Skeletal muscle tissue (tissue), 4 donors: ENCODE results near the gene ENTPD7. TPM values are rescaled to one million over a fixed set of nuclear protein-coding genes. Genes with fewer than 3 reads are reported as not detected.

Experiments
- H3K27ac ChIP-seq: one replicate; pipeline ENCODE4 v1.7.0; 2013; ENCODE audit warnings: mild to moderate bottlenecking, low read depth, low read length, inconsistent platforms
- H3K27me3 ChIP-seq, 3 donors: one replicate each; pipeline ENCODE4 v1.7.0; 2013; ENCODE audit warnings: low read length in 3 of 3; ENCODE audit not compliant: control insufficient read depth in 3 of 3, insufficient read depth in 3 of 3
- H3K36me3 ChIP-seq, 3 donors: one replicate each; pipeline ENCODE4 v1.7.0; 2013; ENCODE audit warnings: low read length in 3 of 3; ENCODE audit not compliant: control insufficient read depth in 3 of 3, insufficient read depth in 3 of 3
- H3K4me1 ChIP-seq, 3 donors: one replicate each; pipeline ENCODE4 v1.7.0; 2013; ENCODE audit warnings: low read length in 3 of 3, mild to moderate bottlenecking in 3 of 3; ENCODE audit not compliant: control insufficient read depth in 3 of 3, insufficient read depth in 3 of 3
- H3K4me3 ChIP-seq, 3 donors: one replicate each; pipeline ENCODE4 v1.7.0; 2013; ENCODE audit warnings: low read length in 3 of 3
- H3K9ac ChIP-seq, 3 donors: one replicate each; pipeline ENCODE4 v1.7.0; 2013; ENCODE audit warnings: low read length in 3 of 3, mild to moderate bottlenecking in 3 of 3, moderate library complexity in 2 of 3, low read depth in 1 of 3
- H3K9me3 ChIP-seq, 3 donors: one replicate each; pipeline ENCODE4 v1.7.0; 2013; ENCODE audit warnings: low read length in 3 of 3; ENCODE audit not compliant: control insufficient read depth in 3 of 3
- total RNA-seq: library from RNA; depleted of rRNA; stranded (reverse); fragments of >200 nt; gene quantifications from one replicate; pipeline ENCODE4 v1.2.3, GENCODE V29; 2014
- donor health status: Osteomylitis.

Gene ENTPD7
- total RNA-seq, 1 donor from 2014 or later = 4.7 TPM

DNA sequence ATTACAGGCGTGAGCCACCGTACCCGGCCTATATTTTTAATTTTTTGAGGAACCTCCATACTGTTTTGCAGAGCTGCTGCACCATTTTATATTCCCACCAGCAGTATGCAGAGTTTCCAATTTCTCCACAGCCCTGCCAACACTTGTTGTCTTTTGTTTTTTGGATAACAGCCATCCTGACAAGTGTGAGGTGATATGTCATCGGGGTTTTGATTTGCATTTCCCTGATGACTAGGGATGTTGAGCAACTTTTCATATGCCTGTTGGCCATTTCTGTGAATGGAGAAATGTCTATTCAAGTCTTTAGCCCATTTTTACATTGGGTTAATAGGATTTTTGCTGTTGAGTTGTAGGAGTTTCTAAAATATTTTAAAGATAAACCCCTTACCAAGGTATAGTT lies 22.2 kb downstream of the ENTPD7 start:
- H3K27ac ChIP-seq = peak overlapping the region; percentile 32
- no peak overlapping the region for H3K9ac ChIP-seq
- H3K4me1 ChIP-seq = no peaks in the 10 kb centered on the region
- no peaks in the 10 kb centered on the region for H3K9me3 ChIP-seq
- H3K27me3 ChIP-seq = no peaks in the 10 kb centered on the region
- no peak overlapping the region for H3K4me3 ChIP-seq
- H3K36me3 ChIP-seq = peaks cover 2 to 10% (median 3%) of the 10 kb centered on the region in 3 donors

DNA sequence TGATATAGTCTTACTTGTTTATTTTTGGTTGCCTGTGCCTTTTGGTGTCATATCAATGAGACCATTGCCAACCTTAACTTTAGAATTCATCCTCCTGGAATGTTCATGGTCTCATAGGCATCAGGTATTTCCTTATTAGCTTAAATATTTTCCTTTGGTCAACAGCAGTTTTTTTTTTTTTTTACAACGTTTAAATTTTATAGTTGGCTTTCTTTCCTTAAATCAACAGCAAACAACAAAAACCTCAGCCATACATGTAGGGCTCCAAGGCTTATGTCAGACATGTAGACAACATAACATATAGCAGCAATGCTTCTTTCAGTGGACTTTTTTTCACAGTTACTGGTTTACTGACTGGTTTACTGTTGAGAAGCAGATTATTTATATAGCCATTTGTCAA lies 22.7 kb downstream of the ENTPD7 start:
- H3K27me3 ChIP-seq = no peaks in the 10 kb centered on the region
- peaks cover 2 to 10% (median 3%) of the 10 kb centered on the region in 3 donors for H3K36me3 ChIP-seq
- H3K4me3 ChIP-seq = no peak overlapping the region
- H3K27ac ChIP-seq = peak overlapping the region; percentile 32
- H3K4me1 ChIP-seq = no peaks in the 10 kb centered on the region
- no peaks in the 10 kb centered on the region for H3K9me3 ChIP-seq
- no peak overlapping the region for H3K9ac ChIP-seq

DNA sequence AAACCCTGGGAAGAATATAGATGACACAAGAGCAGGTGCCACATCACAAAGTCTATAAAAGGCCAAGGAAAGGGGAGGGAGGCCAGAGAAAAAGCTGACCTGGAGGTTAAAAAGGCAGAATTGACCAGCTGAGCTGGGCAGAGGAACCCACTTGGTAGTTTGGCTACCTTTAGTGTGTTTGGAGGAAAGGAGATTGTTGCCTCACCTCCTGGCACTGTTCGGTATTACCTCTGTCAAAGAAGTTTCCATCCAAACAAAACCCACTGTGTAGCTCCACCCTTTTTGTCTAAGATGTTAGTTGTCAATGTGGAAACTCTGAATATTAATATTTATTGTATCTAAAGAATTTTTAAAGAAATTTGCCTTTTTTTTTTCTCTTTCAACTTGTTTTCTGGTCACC lies 23.4 kb downstream of the ENTPD7 start:
- Histone ChIP-seq H3K9me3 (no peaks in the 10 kb centered on the region), H3K4me1 (no peaks in the 10 kb centered on the region), H3K27me3 (no peaks in the 10 kb centered on the region), H3K27ac (no peak overlapping the region), H3K9ac (no peak overlapping the region), H3K4me3 (no peak overlapping the region), H3K36me3 (peaks cover 2 to 10% (median 3%) of the 10 kb centered on the region in 3 donors)

DNA sequence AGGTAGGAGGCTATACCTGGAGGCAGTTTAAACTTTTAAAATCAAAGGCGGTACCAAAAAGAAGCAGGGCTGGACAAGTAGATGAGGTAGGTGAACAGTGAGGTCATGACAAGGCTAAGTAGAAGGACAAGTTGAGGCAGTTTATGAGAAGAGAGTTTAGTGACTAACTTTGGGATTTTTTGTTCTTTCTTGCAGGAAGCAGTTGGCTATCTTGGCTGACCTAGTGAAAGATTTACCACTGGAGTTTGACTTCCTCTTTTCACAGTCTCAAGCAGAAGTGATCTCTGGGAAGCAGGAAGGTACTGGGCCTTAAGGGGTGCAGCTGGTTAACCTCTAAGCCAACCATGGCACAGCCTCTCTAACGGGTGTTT lies 26.3 kb downstream of the ENTPD7 start:
- Histone ChIP-seq H3K9me3 (no peaks in the 10 kb centered on the region), H3K4me3 (no peak overlapping the region), H3K27ac (no peak overlapping the region), H3K9ac (no peak overlapping the region), H3K36me3 (peaks cover 0 to 2% (median under 1%) of the 10 kb centered on the region in 3 donors), H3K27me3 (no peaks in the 10 kb centered on the region), H3K4me1 (no peaks in the 10 kb centered on the region)

DNA sequence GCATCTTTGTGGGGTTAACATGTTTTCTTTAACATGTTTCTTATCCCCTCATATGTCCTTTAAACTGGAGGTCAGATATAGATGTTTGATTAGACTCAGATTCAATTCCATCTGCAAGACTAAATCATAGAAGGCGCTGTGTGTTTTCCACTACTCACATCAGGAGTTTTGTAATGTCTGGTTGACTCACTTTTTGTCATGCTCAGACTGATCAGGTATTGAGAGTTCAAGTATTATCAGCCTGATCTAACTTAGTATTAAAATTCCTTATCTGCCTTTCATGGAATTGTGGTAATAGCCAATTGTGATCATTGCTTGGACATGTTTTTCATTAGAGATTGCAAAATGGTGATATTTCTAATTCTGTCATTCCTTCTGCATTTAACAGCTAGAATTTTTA lies 30.2 kb downstream of the ENTPD7 start:
- Histone ChIP-seq H3K9ac (no peak overlapping the region), H3K4me3 (no peak overlapping the region), H3K4me1 (no peaks in the 10 kb centered on the region), H3K9me3 (no peaks in the 10 kb centered on the region), H3K36me3 (peaks cover 0 to 6% (median 0%) of the 10 kb centered on the region in 3 donors), H3K27me3 (no peaks in the 10 kb centered on the region), H3K27ac (no peak overlapping the region)

DNA sequence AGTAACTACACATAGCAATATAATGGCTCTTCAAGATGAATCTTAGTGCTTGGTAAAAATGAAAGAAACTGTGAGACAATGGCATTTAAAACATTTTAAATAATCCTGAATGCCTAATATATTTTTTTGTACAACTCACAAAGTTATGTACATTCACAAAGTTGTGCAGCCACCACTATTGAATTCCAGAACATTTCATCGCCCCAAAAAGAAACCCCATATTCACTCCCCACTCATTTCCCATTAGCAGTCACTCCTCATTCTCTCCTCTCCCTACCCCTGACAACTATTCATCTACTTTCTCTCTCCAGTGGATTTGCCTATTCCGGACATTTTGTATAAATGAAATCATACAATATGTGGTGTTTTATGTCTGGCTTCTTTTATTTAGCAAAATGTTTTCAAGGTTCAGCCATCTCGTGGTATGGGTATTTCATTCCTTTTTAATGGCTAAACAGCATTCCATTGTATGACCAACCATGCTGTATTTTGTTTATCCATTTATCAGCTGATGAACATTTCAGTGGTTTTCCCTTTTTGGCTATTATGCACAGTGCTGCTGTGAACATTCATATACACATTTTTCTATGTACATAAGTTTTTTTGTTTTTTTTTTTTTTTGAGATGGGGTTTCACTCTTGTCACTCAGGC lies 34.7 kb downstream of the ENTPD7 start:
- H3K4me3 ChIP-seq = no peak overlapping the region
- H3K4me1 ChIP-seq = no peaks in the 10 kb centered on the region
- H3K9me3 ChIP-seq = no peaks in the 10 kb centered on the region
- peaks cover 5 to 16% (median 14%) of the 10 kb centered on the region in 3 donors for H3K36me3 ChIP-seq
- H3K27me3 ChIP-seq = no peaks in the 10 kb centered on the region
- H3K27ac ChIP-seq = no peak overlapping the region
- no peak overlapping the region for H3K9ac ChIP-seq

DNA sequence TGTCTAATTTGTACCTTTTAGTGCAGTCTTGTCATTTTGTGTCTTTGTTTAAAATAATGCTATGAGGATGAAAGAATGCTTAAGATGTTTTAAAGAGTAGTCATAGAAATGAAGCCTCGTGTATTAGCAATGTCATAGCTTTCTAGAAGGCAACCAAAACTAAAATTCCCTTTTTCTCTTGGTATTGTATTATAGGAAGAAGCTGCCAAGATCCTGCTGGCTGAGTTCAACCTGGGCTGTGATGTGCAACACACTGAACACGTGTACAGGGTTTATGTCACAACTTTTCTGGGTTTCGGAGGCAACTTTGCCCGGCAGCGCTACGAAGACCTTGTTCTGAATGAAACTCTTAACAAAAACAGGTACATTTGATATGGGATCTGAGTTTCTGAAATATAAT lies 36.5 kb downstream of the ENTPD7 start:
- Histone ChIP-seq H3K9ac (no peak overlapping the region), H3K4me1 (no peaks in the 10 kb centered on the region), H3K9me3 (no peaks in the 10 kb centered on the region), H3K36me3 (peaks cover 5 to 18% (median 14%) of the 10 kb centered on the region in 3 donors), H3K27ac (no peak overlapping the region), H3K27me3 (no peaks in the 10 kb centered on the region), H3K4me3 (no peak overlapping the region)

DNA sequence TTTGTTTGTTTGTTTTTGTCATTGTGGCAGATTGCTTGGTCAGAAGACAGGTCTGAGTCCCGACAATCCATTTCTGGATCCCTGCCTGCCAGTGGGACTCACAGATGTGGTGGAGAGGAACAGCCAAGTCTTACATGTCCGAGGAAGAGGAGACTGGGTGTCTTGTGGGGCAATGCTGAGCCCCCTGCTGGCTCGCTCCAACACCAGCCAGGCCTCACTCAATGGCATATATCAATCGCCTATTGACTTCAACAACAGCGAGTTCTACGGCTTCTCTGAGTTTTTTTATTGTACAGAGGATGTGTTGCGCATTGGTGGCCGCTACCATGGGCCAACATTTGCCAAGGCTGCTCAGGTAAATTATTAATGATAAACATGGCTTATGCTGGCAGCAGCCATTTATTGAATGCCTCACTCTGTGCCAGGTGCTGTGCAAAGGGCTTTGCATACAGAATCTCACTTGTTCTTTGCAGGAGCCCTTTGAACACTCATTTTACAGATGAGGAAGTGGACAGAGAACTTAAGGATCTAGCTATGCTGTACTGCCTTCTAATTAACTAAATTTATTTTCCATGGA lies 39.3 kb downstream of the ENTPD7 start:
- Histone ChIP-seq H3K36me3 (peaks cover 5 to 23% (median 14%) of the 10 kb centered on the region in 3 donors), H3K27me3 (no peaks in the 10 kb centered on the region), H3K9me3 (no peaks in the 10 kb centered on the region), H3K9ac (no peak overlapping the region), H3K4me1 (no peaks in the 10 kb centered on the region), H3K27ac (no peak overlapping the region), H3K4me3 (no peak overlapping the region)

DNA sequence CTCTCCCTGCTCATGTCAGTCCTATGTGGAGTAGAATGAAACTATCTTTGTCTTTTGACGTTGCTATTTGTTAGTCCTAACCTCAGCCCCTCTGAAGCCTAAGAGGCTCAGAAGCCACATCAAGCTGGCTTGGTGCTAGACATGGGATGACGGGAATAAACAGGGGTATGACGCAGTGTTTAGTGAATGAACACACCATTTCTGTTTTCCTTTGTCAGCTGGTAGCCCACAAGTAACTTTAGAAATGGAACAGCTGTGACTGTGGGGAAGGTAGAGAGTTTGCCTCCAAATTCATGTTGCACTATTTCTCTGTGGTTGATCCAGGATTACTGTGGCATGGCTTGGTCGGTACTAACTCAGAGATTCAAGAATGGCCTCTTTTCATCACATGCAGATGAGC lies 41.3 kb downstream of the ENTPD7 start:
- H3K36me3 ChIP-seq = peaks cover 9 to 23% (median 22%) of the 10 kb centered on the region in 3 donors
- no peaks in the 10 kb centered on the region for H3K4me1 ChIP-seq
- H3K27me3 ChIP-seq = no peaks in the 10 kb centered on the region
- H3K9ac ChIP-seq = no peak overlapping the region
- H3K27ac ChIP-seq = peak overlapping the region; percentile 0
- H3K4me3 ChIP-seq = no peak overlapping the region
- H3K9me3 ChIP-seq = no peaks in the 10 kb centered on the region

DNA sequence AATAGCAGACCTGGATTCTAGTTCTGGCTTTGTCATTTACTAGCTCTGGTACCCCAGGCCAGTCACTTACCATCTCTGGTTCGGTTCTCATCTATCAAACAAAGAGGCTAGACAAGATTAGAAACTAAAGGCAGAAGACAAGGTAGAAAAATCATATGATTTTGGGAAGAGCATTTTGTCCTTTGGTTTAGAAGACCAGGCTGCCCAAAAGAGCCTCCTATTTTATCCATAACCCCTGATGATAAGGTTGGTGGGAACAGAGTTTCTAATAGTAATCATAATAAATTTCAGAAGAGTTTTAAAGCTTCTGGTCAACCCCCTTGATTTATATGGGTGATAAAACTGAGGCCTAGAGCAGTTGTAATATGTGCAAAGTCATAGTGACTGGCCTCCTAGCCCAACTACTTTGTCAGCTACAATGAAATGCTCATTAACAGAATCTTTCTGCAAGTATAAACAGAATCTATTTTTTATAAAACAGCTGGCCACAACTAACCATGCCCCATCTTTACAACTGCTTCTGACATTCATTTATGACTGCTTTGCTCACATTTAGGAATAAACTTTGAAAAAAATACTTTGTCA lies 49.2 kb downstream of the ENTPD7 start:
- Histone ChIP-seq H3K27me3 (no peaks in the 10 kb centered on the region), H3K9me3 (no peaks in the 10 kb centered on the region), H3K27ac (no peak overlapping the region), H3K4me1 (no peaks in the 10 kb centered on the region), H3K36me3 (peaks cover 4 to 22% (median 14%) of the 10 kb centered on the region in 3 donors), H3K9ac (no peak overlapping the region), H3K4me3 (no peak overlapping the region)
